Trophoblast cell (in vitro differentiated cells and primary cell): ENCODE measurements around the gene TDRD12.
"Not testable (repeated sequence)": the region's sequence is repeated elsewhere in the genome, so short reads cannot be mapped to it uniquely, and the experiment has no call there.

Experiments used
- DNase-seq, 2 donors: peaks; one replicate each; pipeline ENCODE4 v3.0.0-alpha.2; 2016
- H2AFZ ChIP-seq: 2 replicates; pipeline ENCODE4 v1.6.1; 2013; ENCODE audit warnings: low read length, moderate library complexity, mild to moderate bottlenecking; ENCODE audit not compliant: insufficient read depth, poor library complexity
- H2AK5ac ChIP-seq: 2 replicates; pipeline ENCODE4 v1.6.1; 2013; ENCODE audit warnings: mild to moderate bottlenecking, low read length
- H2BK120ac ChIP-seq: 2 replicates; pipeline ENCODE4 v1.6.1; 2013; ENCODE audit warnings: low read length, mild to moderate bottlenecking, moderate library complexity; ENCODE audit not compliant: insufficient read depth, poor library complexity
- H2BK12ac ChIP-seq: 2 replicates; pipeline ENCODE4 v1.6.1; 2013; ENCODE audit warnings: mild to moderate bottlenecking, low read length, moderate library complexity
- H2BK5ac ChIP-seq: 2 replicates; pipeline ENCODE4 v1.6.1; 2013; ENCODE audit warnings: low read length, low read depth, moderate library complexity, mild to moderate bottlenecking; ENCODE audit not compliant: poor library complexity
- H3K14ac ChIP-seq: 2 replicates; pipeline ENCODE4 v1.6.1; 2013; ENCODE audit warnings: mild to moderate bottlenecking, low read length
- H3K18ac ChIP-seq: 2 replicates; pipeline ENCODE4 v1.6.1; 2013; ENCODE audit warnings: mild to moderate bottlenecking, low read length
- H3K23ac ChIP-seq: 2 replicates; pipeline ENCODE4 v1.6.1; 2013; ENCODE audit warnings: low read length
- H3K27ac ChIP-seq: 2 replicates; pipeline ENCODE4 v1.5.1; 2013; ENCODE audit warnings: low read depth, mild to moderate bottlenecking, inconsistent platforms, low read length, moderate library complexity
- H3K27me3 ChIP-seq: 2 replicates; pipeline ENCODE4 v1.6.1; 2013; ENCODE audit warnings: inconsistent platforms, mild to moderate bottlenecking, low read length, moderate library complexity; ENCODE audit not compliant: insufficient read depth
- H3K36me3 ChIP-seq, 2 experiments: 1 replicate in 1 of 2; 2 replicates in 1 of 2; pipeline ENCODE4 v1.6.1; 2013; ENCODE audit warnings: low read length in 2 of 2, mild to moderate bottlenecking in 2 of 2, moderate library complexity in 1 of 2; ENCODE audit not compliant: insufficient read depth in 2 of 2, control insufficient read depth in 1 of 2
- H3K4ac ChIP-seq: 2 replicates; pipeline ENCODE4 v1.6.1; 2013; ENCODE audit warnings: low read depth, mild to moderate bottlenecking, low read length, moderate library complexity
- H3K4me1 ChIP-seq, 2 experiments: 1 replicate in 1 of 2; 2 replicates in 1 of 2; pipeline ENCODE4 v1.6.1; 2013; ENCODE audit warnings: low read length in 2 of 2, mild to moderate bottlenecking in 2 of 2, moderate library complexity in 1 of 2; ENCODE audit not compliant: insufficient read depth in 2 of 2, control insufficient read depth in 1 of 2
- H3K4me2 ChIP-seq: 2 replicates; pipeline ENCODE4 v1.6.1; 2013; ENCODE audit warnings: inconsistent platforms, mild to moderate bottlenecking, low read length, moderate library complexity
- H3K4me3 ChIP-seq: 2 replicates; pipeline ENCODE4 v1.5.1; 2013; ENCODE audit warnings: mild to moderate bottlenecking, low read depth, low read length, inconsistent platforms
- H3K79me1 ChIP-seq: one replicate; pipeline ENCODE4 v1.6.1; 2013; ENCODE audit warnings: low read length
- H3K79me2 ChIP-seq: 2 replicates; pipeline ENCODE4 v1.6.1; 2013; ENCODE audit warnings: low read length, mild to moderate bottlenecking; ENCODE audit not compliant: control insufficient read depth, insufficient read depth, poor library complexity
- H3K9ac ChIP-seq: 2 replicates; pipeline ENCODE4 v1.6.1; 2013; ENCODE audit warnings: mild to moderate bottlenecking, low read length
- H3K9me3 ChIP-seq: 2 replicates; pipeline ENCODE4 v1.6.1; 2013; ENCODE audit warnings: low read depth, mild to moderate bottlenecking, control low read depth, inconsistent platforms, low read length; ENCODE audit not compliant: insufficient read depth
- H4K12ac ChIP-seq: 2 replicates; pipeline ENCODE4 v1.6.1; 2013; ENCODE audit warnings: low read depth, mild to moderate bottlenecking, low read length, moderate library complexity
- H4K8ac ChIP-seq: 2 replicates; pipeline ENCODE4 v1.6.1; 2013; ENCODE audit warnings: low read depth, mild to moderate bottlenecking, low read length, moderate library complexity
- H4K91ac ChIP-seq: one replicate; pipeline ENCODE4 v1.6.1; 2013; ENCODE audit warnings: low read depth, mild to moderate bottlenecking, low read length, moderate library complexity
- WGBS: extraction: QIAGEN DNeasy Blood & Tissue Kit; methylation state at CpG from one replicate; pipeline ENCODE4 v1.1.7; 2013; ENCODE audit warnings: missing lambda C conversion rate; ENCODE audit not compliant: insufficient read length, insufficient coverage; ENCODE audit errors: extremely low coverage; 5-methylcytosine and 5-hydroxymethylcytosine counted together

Gene TDRD12

DNA sequence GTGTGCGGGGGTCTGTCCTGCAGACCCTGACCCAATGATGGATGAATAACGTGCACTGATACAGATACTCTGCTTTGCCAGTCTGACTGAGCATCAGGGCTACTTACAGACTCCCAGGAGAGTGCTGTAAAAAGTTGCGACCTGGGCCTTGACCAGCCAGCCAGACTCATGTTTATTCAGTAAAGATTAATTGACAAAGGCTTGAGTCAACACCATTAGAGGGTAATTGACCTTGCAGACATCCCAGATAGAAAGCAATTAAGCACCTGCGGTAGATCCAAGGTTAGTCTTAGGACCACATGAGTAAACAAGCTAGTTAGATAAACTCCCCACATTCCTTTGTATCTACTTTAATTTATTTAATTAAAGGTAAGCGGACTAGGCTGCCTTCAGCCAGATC, 17.6 kb upstream of the TDRD12 start:
- Histone ChIP-seq H2BK120ac (no peak overlapping the region), H2AK5ac (no peak overlapping the region)

DNA sequence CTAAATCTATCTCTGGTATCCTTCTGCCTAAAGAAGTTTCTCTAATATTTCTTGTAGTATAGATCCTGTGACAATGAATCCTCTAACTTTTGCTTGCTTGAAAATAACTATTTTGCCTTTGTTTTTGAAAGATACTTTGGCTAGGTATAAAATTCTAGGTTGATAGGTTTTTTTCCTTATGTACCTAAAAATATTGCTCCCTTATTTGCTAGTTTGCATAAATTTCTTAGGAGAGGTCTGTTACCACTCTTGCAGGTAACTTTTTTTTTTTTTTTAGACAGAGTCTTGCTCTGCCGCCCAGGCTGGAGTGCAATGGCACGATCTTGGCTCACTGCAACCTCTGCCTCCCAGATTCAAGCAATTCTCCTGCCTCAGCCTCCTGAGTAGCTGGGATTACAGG, 15.6 kb upstream of the TDRD12 start:
- no CpG with 5 or more reads among the region's 2 CpGs for WGBS
- H3K4me2 ChIP-seq, DNase-seq, H2AK5ac ChIP-seq, H3K79me1 ChIP-seq, H3K23ac ChIP-seq, H2BK120ac ChIP-seq, H3K4me3 ChIP-seq, H3K14ac ChIP-seq, H3K79me2 ChIP-seq, H4K12ac ChIP-seq, H3K18ac ChIP-seq, H3K9ac ChIP-seq, H2BK12ac ChIP-seq, H3K4me1 ChIP-seq, H4K91ac ChIP-seq, H2AFZ ChIP-seq, H2BK5ac ChIP-seq, H3K27me3 ChIP-seq, H3K9me3 ChIP-seq, H3K27ac ChIP-seq, H4K8ac ChIP-seq, H3K4ac ChIP-seq, H3K36me3 ChIP-seq: not testable (repeated sequence)

More for the DNA sequence above, 17.6 kb upstream of the TDRD12 start:
- WGBS = no CpG with 5 or more reads among the region's 5 CpGs
- H3K79me2 ChIP-seq = no peaks in the 10 kb centered on the region
- no peak overlapping the region for H3K4me2 ChIP-seq
- DNase-seq = no peak
- H3K36me3 ChIP-seq = peaks cover 5 to 9% of the 10 kb centered on the region in 2 experiments
- no peak overlapping the region for H3K4ac ChIP-seq
- H4K12ac ChIP-seq = no peak overlapping the region
- no peak overlapping the region for H4K91ac ChIP-seq
- no peak overlapping the region for H3K18ac ChIP-seq
- H3K9ac ChIP-seq = no peak overlapping the region
- H2BK5ac ChIP-seq = no peak overlapping the region
- H3K27me3 ChIP-seq = no peaks in the 10 kb centered on the region
- H3K4me3 ChIP-seq = no peak overlapping the region
- no peak overlapping the region for H3K23ac ChIP-seq
- no peaks in the 10 kb centered on the region for H3K79me1 ChIP-seq
- no peaks in the 10 kb centered on the region for H3K9me3 ChIP-seq
- H3K14ac ChIP-seq = no peak overlapping the region
- no peaks in the 10 kb centered on the region for H3K4me1 ChIP-seq
- H4K8ac ChIP-seq = no peak overlapping the region
- no peak overlapping the region for H2AFZ ChIP-seq
- no peak overlapping the region for H2BK12ac ChIP-seq
- no peak overlapping the region for H3K27ac ChIP-seq

DNA sequence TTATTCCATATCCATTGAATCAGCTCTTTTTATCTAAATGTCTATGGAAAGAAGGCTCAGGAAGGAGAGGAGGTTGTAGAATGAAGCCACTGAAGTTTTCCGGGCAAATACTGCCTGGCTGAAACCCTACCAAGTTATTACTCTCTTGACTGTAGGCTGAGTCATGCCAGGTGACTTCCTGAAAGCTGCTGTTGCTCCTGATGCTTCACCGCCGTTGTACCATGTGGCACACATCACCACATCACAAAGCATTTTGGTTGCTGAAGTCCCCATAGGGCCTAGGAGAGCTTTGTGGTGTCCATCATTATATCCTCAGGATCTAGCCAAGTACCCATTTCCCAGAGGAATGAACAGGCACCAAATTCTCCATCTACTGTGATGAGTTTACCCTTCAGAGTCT, 11.1 kb upstream of the TDRD12 start:
- H4K8ac ChIP-seq = no peak overlapping the region
- H3K79me2 ChIP-seq = no peaks in the 10 kb centered on the region
- no peak overlapping the region for H3K4me2 ChIP-seq
- H3K4ac ChIP-seq = no peak overlapping the region
- no peaks in the 10 kb centered on the region for H3K4me1 ChIP-seq
- H3K18ac ChIP-seq = no peak overlapping the region
- H2BK120ac ChIP-seq = no peak overlapping the region
- H3K14ac ChIP-seq = no peak overlapping the region
- H3K79me1 ChIP-seq = no peaks in the 10 kb centered on the region
- no peak overlapping the region for H2AFZ ChIP-seq
- H3K36me3 ChIP-seq = peaks cover 0 to 7% of the 10 kb centered on the region in 2 experiments
- no peak overlapping the region for H3K9ac ChIP-seq
- H4K12ac ChIP-seq = no peak overlapping the region
- no CpG with 5 or more reads among the region's 3 CpGs for WGBS
- no peak overlapping the region for H3K23ac ChIP-seq
- no peak overlapping the region for H2BK5ac ChIP-seq
- no peak for DNase-seq
- no peak overlapping the region for H3K4me3 ChIP-seq
- H4K91ac ChIP-seq = no peak overlapping the region
- no peak overlapping the region for H2BK12ac ChIP-seq
- no peak overlapping the region for H2AK5ac ChIP-seq
- no peaks in the 10 kb centered on the region for H3K9me3 ChIP-seq
- no peak overlapping the region for H3K27ac ChIP-seq
- no peaks in the 10 kb centered on the region for H3K27me3 ChIP-seq

DNA sequence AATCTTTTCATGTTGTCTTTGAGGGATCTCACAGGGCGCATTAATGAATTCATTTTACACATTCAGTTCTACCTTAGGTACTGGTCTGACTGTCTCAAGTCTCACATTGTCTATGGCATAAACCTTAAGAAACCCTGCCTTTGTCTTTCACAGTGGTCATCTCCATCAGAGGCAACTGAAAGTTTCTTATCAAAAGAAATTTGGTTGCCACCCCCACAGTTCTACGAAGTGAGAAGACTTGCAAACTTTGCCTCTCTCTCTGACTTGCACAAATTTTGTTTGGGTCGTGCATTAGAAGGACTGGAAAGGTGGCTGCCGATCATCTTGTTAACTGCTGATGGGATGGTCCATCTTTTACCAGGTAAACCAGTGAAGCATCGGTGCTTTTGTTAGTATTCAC, 10.5 kb upstream of the TDRD12 start:
- Histone ChIP-seq H3K4me1 (no peaks in the 10 kb centered on the region), H2BK5ac (no peak overlapping the region), H3K18ac (no peak overlapping the region), H2AFZ (no peak overlapping the region), H3K79me2 (no peaks in the 10 kb centered on the region), H3K27me3 (no peaks in the 10 kb centered on the region), H3K27ac (no peak overlapping the region), H3K23ac (no peak overlapping the region), H3K79me1 (no peaks in the 10 kb centered on the region), H3K4me2 (no peak overlapping the region), H3K9ac (no peak overlapping the region), H3K4ac (no peak overlapping the region), H4K8ac (no peak overlapping the region), H3K14ac (no peak overlapping the region), H2AK5ac (no peak overlapping the region), H2BK120ac (no peak overlapping the region), H2BK12ac (no peak overlapping the region), H3K4me3 (no peak overlapping the region), H3K36me3 (peaks cover 0 to 6% of the 10 kb centered on the region in 2 experiments), H3K9me3 (no peaks in the 10 kb centered on the region), H4K91ac (no peak overlapping the region), H4K12ac (no peak overlapping the region)
- no peak for DNase-seq
- WGBS = no CpG with 5 or more reads among the region's 5 CpGs
